Gastroesophageal sphincter (tissue), 3 donors: Measurements from ENCODE around the gene DCC.

Experiments used
- EP300 ChIP-seq: sonication (generic); formaldehyde crosslinking; IDR thresholded peaks from one replicate; pipeline ENCODE4 v1.6.1; 2017; ENCODE audit warnings: antibody characterized with exemption, mild to moderate bottlenecking
- POLR2A ChIP-seq, 2 donors: fragments of 450-650 bp; IDR thresholded peaks; one replicate each; pipeline ENCODE4 v1.6.1; 2017; ENCODE audit warnings: antibody characterized with exemption in 2 of 2, mild to moderate bottlenecking in 2 of 2, moderate library complexity in 1 of 2
- POLR2AphosphoS5 ChIP-seq: sonication (generic); formaldehyde crosslinking; IDR thresholded peaks from one replicate; pipeline ENCODE4 v1.6.1; 2017; ENCODE audit warnings: antibody characterized with exemption
- TF ChIP-seq, protein P1 (sequence below), 4 experiments: fragments of 200-600 bp in 2 of 4; fragments of 450-650 bp in 2 of 4; sonication (generic) in 1 of 4; IDR thresholded peaks; one replicate each; pipeline ENCODE4 v1.5.1; 2017 to 2019; ENCODE audit warnings: antibody characterized with exemption in 4 of 4, mild to moderate bottlenecking in 2 of 4, moderate library complexity in 2 of 4

- TF ChIP-seq, protein P1, sequence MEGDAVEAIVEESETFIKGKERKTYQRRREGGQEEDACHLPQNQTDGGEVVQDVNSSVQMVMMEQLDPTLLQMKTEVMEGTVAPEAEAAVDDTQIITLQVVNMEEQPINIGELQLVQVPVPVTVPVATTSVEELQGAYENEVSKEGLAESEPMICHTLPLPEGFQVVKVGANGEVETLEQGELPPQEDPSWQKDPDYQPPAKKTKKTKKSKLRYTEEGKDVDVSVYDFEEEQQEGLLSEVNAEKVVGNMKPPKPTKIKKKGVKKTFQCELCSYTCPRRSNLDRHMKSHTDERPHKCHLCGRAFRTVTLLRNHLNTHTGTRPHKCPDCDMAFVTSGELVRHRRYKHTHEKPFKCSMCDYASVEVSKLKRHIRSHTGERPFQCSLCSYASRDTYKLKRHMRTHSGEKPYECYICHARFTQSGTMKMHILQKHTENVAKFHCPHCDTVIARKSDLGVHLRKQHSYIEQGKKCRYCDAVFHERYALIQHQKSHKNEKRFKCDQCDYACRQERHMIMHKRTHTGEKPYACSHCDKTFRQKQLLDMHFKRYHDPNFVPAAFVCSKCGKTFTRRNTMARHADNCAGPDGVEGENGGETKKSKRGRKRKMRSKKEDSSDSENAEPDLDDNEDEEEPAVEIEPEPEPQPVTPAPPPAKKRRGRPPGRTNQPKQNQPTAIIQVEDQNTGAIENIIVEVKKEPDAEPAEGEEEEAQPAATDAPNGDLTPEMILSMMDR (IDR thresholded peaks at IDR 0.05): no peak
- TF ChIP-seq EP300: no peak
- TF ChIP-seq POLR2AphosphoS5: no peak
- no peak for TF ChIP-seq POLR2A (IDR thresholded peaks at IDR 0.05)
These were observed 885.7 kb downstream of the DCC start for GRCh38 chr18:53225567-53226325.
